T-cell (primary cell): Measurements from ENCODE around the gene DOK5. TPM values are rescaled to one million over a fixed set of nuclear protein-coding genes. Genes with fewer than 3 reads are reported as not detected.

Experiments
- ATAC-seq, 4 experiments: fragments of 200-7000 bp in 3 of 4; fragments of 150-1000 bp in 1 of 4; cut with Tn5 transposase; replicated peaks in 1 of 4; 1 replicate in 3 of 4; 2 replicates in 1 of 4; pipeline ENCODE4 v1.10.0; 2021; ENCODE audit warnings: moderate library complexity in 3 of 4, mild to moderate bottlenecking in 2 of 4, moderate number of reproducible peaks in 1 of 4
- CTCF ChIA-PET, 2 donors: fragments of 300-600 bp; sonication (Branson Sonifier 250); formaldehyde crosslinking; loops; one replicate each; lab custom pipeline; 2022; ENCODE audit warnings: antibody characterized with exemption in 2 of 2; lab: Charles Lee
- POLR2A ChIA-PET, 2 donors: fragments of 300-600 bp; sonication (Branson Sonifier 250); formaldehyde crosslinking; loops; one replicate each; lab custom pipeline; 2022; ENCODE audit warnings: antibody characterized with exemption in 2 of 2; lab: Charles Lee
- DNase-seq, 35 experiments: peaks; one replicate each; pipeline versions ENCODE4 v3.0.0 to v3.0.0-alpha.2; 2013 to 2023
- H3K27ac ChIP-seq: one replicate; pipeline ENCODE4 v1.5.1; 2013; ENCODE audit warnings: low read length
- H3K27me3 ChIP-seq, 2 experiments: replicated peaks in 1 of 2; 1 replicate in 1 of 2; 2 replicates in 1 of 2; pipeline versions ENCODE4 v1.6.1 to v1.7.0; 2013; ENCODE audit warnings: low read length in 1 of 2, mixed read lengths in 1 of 2; ENCODE audit not compliant: control insufficient read depth in 2 of 2, insufficient read depth in 2 of 2; ENCODE audit errors: extremely low read depth in 1 of 2
- H3K36me3 ChIP-seq, 2 donors: 1 replicate in 1 of 2; 2 replicates in 1 of 2; pipeline versions ENCODE4 v1.6.1 to v1.7.0; 2013; ENCODE audit warnings: low read length in 1 of 2; ENCODE audit not compliant: control insufficient read depth in 2 of 2, insufficient read depth in 1 of 2; ENCODE audit errors: extremely low read depth in 1 of 2
- H3K4me1 ChIP-seq, 2 experiments: 1 replicate in 1 of 2; 2 replicates in 1 of 2; pipeline versions ENCODE4 v1.6.1 to v1.7.0; 2013; ENCODE audit warnings: low read length in 2 of 2, mixed read lengths in 1 of 2; ENCODE audit not compliant: insufficient read depth in 2 of 2, control insufficient read depth in 1 of 2; ENCODE audit errors: extremely low read depth in 1 of 2
- H3K4me3 ChIP-seq, 2 donors: 1 replicate in 1 of 2; 2 replicates in 1 of 2; pipeline versions ENCODE4 v1.5.1 to v1.7.0; 2013; ENCODE audit warnings: mild to moderate bottlenecking in 2 of 2, low read length in 1 of 2, moderate library complexity in 1 of 2; ENCODE audit not compliant: control insufficient read depth in 1 of 2; ENCODE audit errors: extremely low read depth in 1 of 2
- H3K9me3 ChIP-seq: 2 replicates; pipeline ENCODE4 v1.7.0; 2013
- H3K27ac Mint-ChIP-seq, 2 donors: one replicate each; pipeline ENCODE4 v1.8.0; 2020 to 2021; ENCODE audit warnings: mild to moderate bottlenecking in 2 of 2, mixed read lengths in 2 of 2
- H3K27me3 Mint-ChIP-seq, 2 donors: one replicate each; pipeline ENCODE4 v1.8.0; 2021 to 2022; ENCODE audit warnings: mixed read lengths in 2 of 2
- H3K36me3 Mint-ChIP-seq: one replicate; pipeline ENCODE4 v1.8.0; 2021; ENCODE audit warnings: mixed read lengths
- H3K4me1 Mint-ChIP-seq, 3 donors: one replicate each; pipeline ENCODE4 v1.8.0; 2020 to 2022; ENCODE audit warnings: mixed read lengths in 3 of 3, mild to moderate bottlenecking in 1 of 3
- H3K4me3 Mint-ChIP-seq, 3 donors: one replicate each; pipeline ENCODE4 v1.8.0; 2020 to 2022; ENCODE audit warnings: mild to moderate bottlenecking in 3 of 3, mixed read lengths in 3 of 3, moderate library complexity in 3 of 3
- H3K9me3 Mint-ChIP-seq, 3 donors: one replicate each; pipeline ENCODE4 v1.8.0; 2020 to 2022; ENCODE audit warnings: mixed read lengths in 3 of 3
- WGBS: methylation state at CpG from one replicate; pipeline ENCODE4 v1.1.5; 2013; ENCODE audit warnings: missing lambda C conversion rate; ENCODE audit not compliant: insufficient coverage; 5-methylcytosine and 5-hydroxymethylcytosine counted together
- total RNA-seq, 35 experiments: library from RNA in 6 of 35; stranded (reverse) in 6 of 35; fragments of 120-200 nt in 1 of 35; gene quantifications; one replicate each; pipeline versions ENCODE4 v1.2.1 to v1.2.4 and lab custom pipeline; 2013 to 2026

The DOK5 gene
- total RNA-seq, 5 donors from 2014 or later (not counting 1 experiment from before 2014, with no cell fraction given) = not detected

DNA sequence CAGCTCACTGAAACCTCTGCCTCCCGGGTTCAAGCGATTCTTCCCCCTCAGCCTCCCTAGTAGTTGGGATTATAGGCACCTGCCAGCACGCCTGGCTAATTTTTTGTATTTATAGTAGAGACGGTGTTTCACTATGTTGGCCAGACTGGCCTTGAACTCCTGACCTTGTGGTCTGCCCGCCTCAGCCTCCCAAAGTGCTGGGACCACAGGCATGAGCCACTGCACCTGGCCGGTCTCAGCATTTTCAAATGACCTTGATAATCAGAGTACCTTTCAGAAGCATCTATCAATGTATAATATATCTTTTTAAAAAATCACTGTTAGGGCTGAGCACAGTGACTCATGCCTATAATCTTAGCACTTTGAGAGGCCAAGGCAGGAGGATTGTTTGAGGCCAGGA lies 143.0 kb downstream of the DOK5 start:
- no peaks in the 10 kb centered on the region for H3K9me3 Mint-ChIP-seq
- no peaks in the 10 kb centered on the region for H3K4me1 ChIP-seq
- no peaks in the 10 kb centered on the region for H3K36me3 Mint-ChIP-seq
- H3K4me3 ChIP-seq = no peak overlapping the region
- ATAC-seq = no peak
- H3K4me3 Mint-ChIP-seq = no peak overlapping the region
- WGBS = 60% methylated on average over 2 of the region's 6 CpGs
- H3K4me1 Mint-ChIP-seq = no peaks in the 10 kb centered on the region
- DNase-seq = no peak
- no peaks in the 10 kb centered on the region for H3K9me3 ChIP-seq
- H3K36me3 ChIP-seq = no peaks in the 10 kb centered on the region
- ChIA-PET CTCF (interaction anchor here in 1 of 2 donors (0.6 kb wide), 1 partner anchor 565 kb away, joined by 3 read pairs; no protein-coding TSS in a partner anchor), POLR2A (no interaction called here)
- H3K27me3 ChIP-seq = peaks cover 0 to 3% of the 10 kb centered on the region in 2 experiments
- no peak overlapping the region for H3K27ac Mint-ChIP-seq
- H3K27me3 Mint-ChIP-seq = peaks cover 2 to 10% of the 10 kb centered on the region in 2 donors
- no peak overlapping the region for H3K27ac ChIP-seq

- CTCF ChIA-PET = no interaction called here
- ATAC-seq = no peak
- no peaks in the 10 kb centered on the region for H3K36me3 Mint-ChIP-seq
- Histone ChIP-seq H3K27ac (no peak overlapping the region), H3K4me1 (no peaks in the 10 kb centered on the region), H3K4me3 (no peak overlapping the region), H3K36me3 (no peaks in the 10 kb centered on the region), H3K9me3 (no peaks in the 10 kb centered on the region), H3K27me3 (peaks cover 0 to 3% of the 10 kb centered on the region in 2 experiments)
- H3K4me3 Mint-ChIP-seq = no peak overlapping the region
- 80% methylated on average over 7 of the region's 7 CpGs for WGBS
- no peaks in the 10 kb centered on the region for H3K9me3 Mint-ChIP-seq
- POLR2A ChIA-PET = no interaction called here
- H3K4me1 Mint-ChIP-seq = no peaks in the 10 kb centered on the region
- no peak overlapping the region for H3K27ac Mint-ChIP-seq
- no peak for DNase-seq
- H3K27me3 Mint-ChIP-seq = peaks cover 2 to 10% of the 10 kb centered on the region in 2 donors
Measured at GRCh38 chr20:54619181-54619580, 143.8 kb downstream of the DOK5 start.

- DNase-seq (no peak), ATAC-seq (no peak)
- ChIA-PET POLR2A (no interaction called here), CTCF (no interaction called here)
- H3K9me3 ChIP-seq = no peaks in the 10 kb centered on the region
- no peak overlapping the region for H3K27ac ChIP-seq
- no CpG with 5 or more reads among the region's 3 CpGs for WGBS
- Mint-ChIP-seq H3K27me3 (peaks cover 2 to 10% of the 10 kb centered on the region in 2 donors), H3K4me3 (no peak overlapping the region), H3K9me3 (no peaks in the 10 kb centered on the region), H3K27ac (no peak overlapping the region), H3K36me3 (no peaks in the 10 kb centered on the region), H3K4me1 (no peaks in the 10 kb centered on the region)
- H3K36me3 ChIP-seq = no peaks in the 10 kb centered on the region
- no peak overlapping the region for H3K4me3 ChIP-seq
- no peaks in the 10 kb centered on the region for H3K4me1 ChIP-seq
- H3K27me3 ChIP-seq = peaks cover 0 to 3% of the 10 kb centered on the region in 2 experiments
Measured at GRCh38 chr20:54619682-54620081, 144.3 kb downstream of the DOK5 start.

GRCh38 chr20:54620611-54621010 lies 145.2 kb downstream of the DOK5 start:
- no peak overlapping the region for H3K4me3 ChIP-seq
- ChIA-PET POLR2A (no interaction called here), CTCF (no interaction called here)
- H3K4me3 Mint-ChIP-seq = no peak overlapping the region
- H3K9me3 Mint-ChIP-seq = no peaks in the 10 kb centered on the region
- ATAC-seq (no peak), DNase-seq (no peak)
- WGBS = 100% methylated on average over 1 of the region's 5 CpGs
- H3K27ac Mint-ChIP-seq = no peak overlapping the region
- no peaks in the 10 kb centered on the region for H3K4me1 Mint-ChIP-seq
- H3K27me3 Mint-ChIP-seq = peaks cover 2 to 6% of the 10 kb centered on the region in 2 donors
- no peaks in the 10 kb centered on the region for H3K4me1 ChIP-seq
- no peaks in the 10 kb centered on the region for H3K9me3 ChIP-seq
- no peaks in the 10 kb centered on the region for H3K36me3 Mint-ChIP-seq
- H3K27me3 ChIP-seq = peaks cover 0 to 3% of the 10 kb centered on the region in 2 experiments
- H3K27ac ChIP-seq = no peak overlapping the region
- no peaks in the 10 kb centered on the region for H3K36me3 ChIP-seq

- Histone ChIP-seq H3K27me3 (peaks cover 0 to 3% of the 10 kb centered on the region in 2 experiments), H3K4me3 (no peak overlapping the region), H3K9me3 (no peaks in the 10 kb centered on the region), H3K27ac (no peak overlapping the region), H3K36me3 (no peaks in the 10 kb centered on the region), H3K4me1 (no peaks in the 10 kb centered on the region)
- Mint-ChIP-seq H3K27me3 (peaks cover 2 to 14% of the 10 kb centered on the region in 2 donors), H3K9me3 (no peaks in the 10 kb centered on the region), H3K4me1 (no peaks in the 10 kb centered on the region), H3K36me3 (no peaks in the 10 kb centered on the region), H3K4me3 (no peak overlapping the region), H3K27ac (no peak overlapping the region)
- ChIA-PET CTCF (interaction anchor here in 1 of 2 donors (0.8 kb wide), 1 partner anchor 10 kb away, joined by 3 read pairs; no protein-coding TSS in a partner anchor), POLR2A (no interaction called here)
- DNase-seq = no peak
- WGBS = 72% methylated on average over 12 of the region's 20 CpGs
- ATAC-seq = no peak
Measured at GRCh38 chr20:54622333-54623295, 147.2 kb downstream of the DOK5 start.

DNA sequence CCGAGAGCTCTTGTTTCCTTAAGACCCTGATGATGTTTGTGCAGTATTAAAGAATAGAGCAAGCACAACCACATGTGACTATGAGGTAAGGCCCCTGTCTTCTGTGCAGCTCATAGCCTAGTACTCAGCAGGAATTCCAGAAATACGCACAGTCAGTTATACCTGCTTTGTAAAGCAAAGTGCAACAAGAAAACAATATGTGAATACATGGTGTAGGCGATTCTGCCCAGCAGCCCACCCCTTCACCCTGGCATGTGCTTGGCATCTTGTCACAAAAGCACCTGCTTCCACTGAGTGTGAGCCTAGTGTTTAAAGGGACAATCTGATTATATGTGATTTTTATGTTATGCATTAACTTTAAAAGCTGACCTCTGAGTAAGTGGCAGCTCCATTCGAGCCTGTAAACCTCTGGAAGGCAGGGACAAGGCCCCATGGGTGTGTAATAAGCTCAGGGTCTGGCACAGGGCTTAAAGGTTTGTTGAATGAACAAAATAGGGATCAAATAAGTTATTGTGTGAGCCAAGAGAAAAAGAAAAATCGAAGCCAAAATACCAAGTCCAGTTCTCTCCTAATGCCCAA lies 148.7 kb downstream of the DOK5 start:
- WGBS = 70% methylated on average over 4 of the region's 5 CpGs
- Histone ChIP-seq H3K9me3 (no peaks in the 10 kb centered on the region), H3K27me3 (peaks cover 0 to 2% of the 10 kb centered on the region in 2 experiments), H3K4me1 (no peaks in the 10 kb centered on the region), H3K36me3 (no peaks in the 10 kb centered on the region), H3K4me3 (no peak overlapping the region), H3K27ac (no peak overlapping the region)
- CTCF ChIA-PET = interaction anchor here in 1 of 2 donors (0.8 kb wide), 1 partner anchor 11 kb away, joined by 3 read pairs; no protein-coding TSS in a partner anchor
- no peaks in the 10 kb centered on the region for H3K9me3 Mint-ChIP-seq
- H3K4me1 Mint-ChIP-seq = no peaks in the 10 kb centered on the region
- peaks cover 2 to 14% of the 10 kb centered on the region in 2 donors for H3K27me3 Mint-ChIP-seq
- no peaks in the 10 kb centered on the region for H3K36me3 Mint-ChIP-seq
- H3K27ac Mint-ChIP-seq = no peak overlapping the region
- H3K4me3 Mint-ChIP-seq = no peak overlapping the region
- DNase-seq = no peak
- ATAC-seq = no peak
- POLR2A ChIA-PET = no interaction called here
